ENCODE data around the gene GUK1. TPM values are rescaled to one million over a fixed set of nuclear protein-coding genes. Genes with fewer than 3 reads are reported as not detected.
A peak's percentile ranks its signal among the peaks of the same experiment; 100 is the strongest.

GUK1 gene
- polyA plus RNA-seq, 1 donor from 2014 or later, result 502 TPM

DNA sequence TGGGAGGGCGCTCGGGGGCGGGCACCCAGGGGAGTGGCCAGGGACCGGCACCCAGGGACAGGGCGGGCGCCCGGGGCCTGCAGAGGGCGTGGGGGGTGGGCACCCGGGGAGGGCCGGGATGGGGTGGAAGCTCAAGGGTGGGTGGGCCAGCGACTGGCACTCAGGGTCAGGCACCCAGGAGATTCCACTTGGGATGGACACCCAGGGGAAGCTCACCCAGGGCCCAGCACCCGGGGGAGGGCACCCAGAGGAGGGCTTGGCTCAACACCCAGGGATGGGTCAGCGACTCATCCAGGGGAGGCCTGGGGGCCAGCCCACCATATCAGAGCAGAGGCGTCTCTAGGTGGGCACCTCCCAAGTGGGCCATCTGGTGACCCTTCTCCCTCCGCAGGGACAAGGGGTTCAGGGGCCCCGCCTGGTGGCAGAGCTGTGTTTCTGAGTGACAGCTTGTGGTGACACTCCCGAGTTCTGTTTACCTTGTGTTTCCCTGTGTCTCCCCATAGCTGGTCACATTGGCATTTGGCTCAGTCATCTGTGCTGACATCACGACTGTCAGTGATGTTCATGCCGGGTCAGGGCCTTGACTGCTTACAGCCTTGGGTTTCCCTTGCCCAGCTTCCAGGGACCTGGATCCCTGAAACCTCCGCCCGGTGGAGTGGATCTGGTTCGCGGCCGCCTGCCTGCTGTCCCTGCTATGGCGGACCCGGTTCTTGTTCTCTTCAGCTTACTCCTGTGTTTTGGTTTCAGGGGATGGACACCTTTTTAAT, 26.3 kb downstream of the GUK1 start:
- H3K4me3 ChIP-seq (ENCODE audit: low read length), result peak overlapping the region; percentile 83
- H3K9me3 ChIP-seq (ENCODE audit: low read length), result no peaks in the 10 kb centered on the region
- no peaks in the 10 kb centered on the region for H3K9me2 ChIP-seq (ENCODE audit: insufficient read depth, low read length)
- peak overlapping the region; percentile 86 for H3K9ac ChIP-seq (ENCODE audit: low read length)
- peak overlapping the region; percentile 90 for H3K4me2 ChIP-seq (ENCODE audit: low read length)
- H4K20me1 ChIP-seq (ENCODE audit: insufficient read depth), result no peaks in the 10 kb centered on the region
- H3K27me3 ChIP-seq (ENCODE audit: insufficient read depth, low read depth, low read length), result no peaks in the 10 kb centered on the region
- no peak for TF ChIP-seq EZH2 (IDR thresholded peaks at IDR 0.05; ENCODE audit: borderline replicate concordance, insufficient read depth, low read length, poor library complexity, severe bottlenecking)
- peak; percentile 42 for TF ChIP-seq POLR2AphosphoS5 (IDR thresholded peaks at IDR 0.05)
- TF ChIP-seq EP300 (conservative IDR thresholded peaks at IDR 0.05; ENCODE audit: poor library complexity, severe bottlenecking), result no peak
- H3K27ac ChIP-seq (ENCODE audit: low read length), result peak overlapping the region; percentile 82
- H3K79me2 ChIP-seq (replicated peaks; ENCODE audit: insufficient read depth, low read length), result peaks cover 11% of the 10 kb centered on the region
- H3F3A ChIP-seq (ENCODE audit: insufficient read depth, low read length, poor library complexity, severe bottlenecking), result no peaks in the 10 kb centered on the region
- H2AFZ ChIP-seq (ENCODE audit: low read depth, low read length), result peak overlapping the region; percentile 29
- H3K36me3 ChIP-seq (ENCODE audit: insufficient read depth, low read length), result no peaks in the 10 kb centered on the region

GRCh38 chr1:228168563-228169270, 28.6 kb downstream of the GUK1 start:
- H2AFZ ChIP-seq (ENCODE audit: low read depth, low read length), result no peak overlapping the region
- no peak overlapping the region for H3K4me2 ChIP-seq (ENCODE audit: low read length)
- no peaks in the 10 kb centered on the region for H3K9me3 ChIP-seq (ENCODE audit: low read length)
- no peaks in the 10 kb centered on the region for H3F3A ChIP-seq (ENCODE audit: insufficient read depth, low read length, poor library complexity, severe bottlenecking)
- H3K79me2 ChIP-seq (replicated peaks; ENCODE audit: insufficient read depth, low read length), result peaks cover 11% of the 10 kb centered on the region
- no peak overlapping the region for H3K27ac ChIP-seq (ENCODE audit: low read length)
- no peaks in the 10 kb centered on the region for H4K20me1 ChIP-seq (ENCODE audit: insufficient read depth)
- no peaks in the 10 kb centered on the region for H3K27me3 ChIP-seq (ENCODE audit: insufficient read depth, low read depth, low read length)
- H3K4me3 ChIP-seq (ENCODE audit: low read length), result no peak overlapping the region
- no peaks in the 10 kb centered on the region for H3K9me2 ChIP-seq (ENCODE audit: insufficient read depth, low read length)
- H3K9ac ChIP-seq (ENCODE audit: low read length), result no peak overlapping the region
- H3K36me3 ChIP-seq (ENCODE audit: insufficient read depth, low read length), result no peaks in the 10 kb centered on the region
- TF ChIP-seq EP300 (conservative IDR thresholded peaks at IDR 0.05; ENCODE audit: poor library complexity, severe bottlenecking) (no peak), TAF1 (IDR thresholded peaks at IDR 0.05; ENCODE audit: low read depth) (no peak), POLR2AphosphoS5 (IDR thresholded peaks at IDR 0.05) (no peak), RAD21 (conservative IDR thresholded peaks at IDR 0.05) (no peak)
- TF ChIP-seq, protein P1, sequence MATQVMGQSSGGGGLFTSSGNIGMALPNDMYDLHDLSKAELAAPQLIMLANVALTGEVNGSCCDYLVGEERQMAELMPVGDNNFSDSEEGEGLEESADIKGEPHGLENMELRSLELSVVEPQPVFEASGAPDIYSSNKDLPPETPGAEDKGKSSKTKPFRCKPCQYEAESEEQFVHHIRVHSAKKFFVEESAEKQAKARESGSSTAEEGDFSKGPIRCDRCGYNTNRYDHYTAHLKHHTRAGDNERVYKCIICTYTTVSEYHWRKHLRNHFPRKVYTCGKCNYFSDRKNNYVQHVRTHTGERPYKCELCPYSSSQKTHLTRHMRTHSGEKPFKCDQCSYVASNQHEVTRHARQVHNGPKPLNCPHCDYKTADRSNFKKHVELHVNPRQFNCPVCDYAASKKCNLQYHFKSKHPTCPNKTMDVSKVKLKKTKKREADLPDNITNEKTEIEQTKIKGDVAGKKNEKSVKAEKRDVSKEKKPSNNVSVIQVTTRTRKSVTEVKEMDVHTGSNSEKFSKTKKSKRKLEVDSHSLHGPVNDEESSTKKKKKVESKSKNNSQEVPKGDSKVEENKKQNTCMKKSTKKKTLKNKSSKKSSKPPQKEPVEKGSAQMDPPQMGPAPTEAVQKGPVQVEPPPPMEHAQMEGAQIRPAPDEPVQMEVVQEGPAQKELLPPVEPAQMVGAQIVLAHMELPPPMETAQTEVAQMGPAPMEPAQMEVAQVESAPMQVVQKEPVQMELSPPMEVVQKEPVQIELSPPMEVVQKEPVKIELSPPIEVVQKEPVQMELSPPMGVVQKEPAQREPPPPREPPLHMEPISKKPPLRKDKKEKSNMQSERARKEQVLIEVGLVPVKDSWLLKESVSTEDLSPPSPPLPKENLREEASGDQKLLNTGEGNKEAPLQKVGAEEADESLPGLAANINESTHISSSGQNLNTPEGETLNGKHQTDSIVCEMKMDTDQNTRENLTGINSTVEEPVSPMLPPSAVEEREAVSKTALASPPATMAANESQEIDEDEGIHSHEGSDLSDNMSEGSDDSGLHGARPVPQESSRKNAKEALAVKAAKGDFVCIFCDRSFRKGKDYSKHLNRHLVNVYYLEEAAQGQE (IDR thresholded peaks at IDR 0.05; ENCODE audit: borderline replicate concordance), result no peak

DNA sequence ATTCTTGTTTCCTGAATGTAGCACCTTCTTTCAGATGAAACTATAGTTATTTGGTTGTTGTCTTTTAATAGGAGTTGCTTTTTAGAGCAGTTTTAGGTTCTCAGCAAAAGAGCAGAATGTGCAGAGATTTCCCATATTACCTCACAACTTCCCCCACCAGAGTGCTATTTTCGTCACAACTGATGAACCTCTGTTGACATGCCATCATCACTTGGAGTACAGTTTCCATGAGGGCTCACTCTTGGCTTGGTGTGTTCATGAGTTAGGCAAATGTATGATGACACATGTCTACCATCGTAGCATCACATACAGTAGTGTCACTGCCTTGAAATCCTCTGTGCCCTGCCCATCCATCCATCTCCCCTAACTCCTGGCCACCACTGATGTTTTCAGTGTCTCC, 29.3 kb downstream of the GUK1 start:
- TF ChIP-seq EZH2 (IDR thresholded peaks at IDR 0.05; ENCODE audit: borderline replicate concordance, insufficient read depth, low read length, poor library complexity, severe bottlenecking) (no peak), RAD21 (conservative IDR thresholded peaks at IDR 0.05) (no peak), POLR2AphosphoS5 (IDR thresholded peaks at IDR 0.05) (no peak), EP300 (conservative IDR thresholded peaks at IDR 0.05; ENCODE audit: poor library complexity, severe bottlenecking) (no peak)
- no peaks in the 10 kb centered on the region for H3K36me3 ChIP-seq (ENCODE audit: insufficient read depth, low read length)
- no peak overlapping the region for H3K4me3 ChIP-seq (ENCODE audit: low read length)
- H3K9ac ChIP-seq (ENCODE audit: low read length), result no peak overlapping the region
- H2AFZ ChIP-seq (ENCODE audit: low read depth, low read length), result no peak overlapping the region
- H3F3A ChIP-seq (ENCODE audit: insufficient read depth, low read length, poor library complexity, severe bottlenecking), result no peaks in the 10 kb centered on the region
- no peak overlapping the region for H3K27ac ChIP-seq (ENCODE audit: low read length)
- H3K79me2 ChIP-seq (replicated peaks; ENCODE audit: insufficient read depth, low read length), result peaks cover 11% of the 10 kb centered on the region
- H3K9me3 ChIP-seq (ENCODE audit: low read length), result no peaks in the 10 kb centered on the region
- no peak overlapping the region for H3K4me2 ChIP-seq (ENCODE audit: low read length)
- no peaks in the 10 kb centered on the region for H4K20me1 ChIP-seq (ENCODE audit: insufficient read depth)
- no peaks in the 10 kb centered on the region for H3K27me3 ChIP-seq (ENCODE audit: insufficient read depth, low read depth, low read length)
- no peaks in the 10 kb centered on the region for H3K9me2 ChIP-seq (ENCODE audit: insufficient read depth, low read length)
